Uterus (tissue), 2 donors: ENCODE measurements around the gene CCND1.

Experiments used
- CTCF ChIP-seq, 4 experiments: fragments of 200-600 bp in 2 of 4; fragments of 450-650 bp in 2 of 4; sonication (generic) in 2 of 4; IDR thresholded peaks; one replicate each; pipeline ENCODE4 v1.5.1; 2016 to 2019; ENCODE audit warnings: antibody characterized with exemption in 4 of 4, mild to moderate bottlenecking in 2 of 4, moderate library complexity in 1 of 4
- POLR2A ChIP-seq, 2 donors: fragments of 450-650 bp; IDR thresholded peaks; one replicate each; pipeline ENCODE4 v1.6.1; 2016; ENCODE audit warnings: antibody characterized with exemption in 2 of 2, mild to moderate bottlenecking in 1 of 2, moderate library complexity in 1 of 2

DNA sequence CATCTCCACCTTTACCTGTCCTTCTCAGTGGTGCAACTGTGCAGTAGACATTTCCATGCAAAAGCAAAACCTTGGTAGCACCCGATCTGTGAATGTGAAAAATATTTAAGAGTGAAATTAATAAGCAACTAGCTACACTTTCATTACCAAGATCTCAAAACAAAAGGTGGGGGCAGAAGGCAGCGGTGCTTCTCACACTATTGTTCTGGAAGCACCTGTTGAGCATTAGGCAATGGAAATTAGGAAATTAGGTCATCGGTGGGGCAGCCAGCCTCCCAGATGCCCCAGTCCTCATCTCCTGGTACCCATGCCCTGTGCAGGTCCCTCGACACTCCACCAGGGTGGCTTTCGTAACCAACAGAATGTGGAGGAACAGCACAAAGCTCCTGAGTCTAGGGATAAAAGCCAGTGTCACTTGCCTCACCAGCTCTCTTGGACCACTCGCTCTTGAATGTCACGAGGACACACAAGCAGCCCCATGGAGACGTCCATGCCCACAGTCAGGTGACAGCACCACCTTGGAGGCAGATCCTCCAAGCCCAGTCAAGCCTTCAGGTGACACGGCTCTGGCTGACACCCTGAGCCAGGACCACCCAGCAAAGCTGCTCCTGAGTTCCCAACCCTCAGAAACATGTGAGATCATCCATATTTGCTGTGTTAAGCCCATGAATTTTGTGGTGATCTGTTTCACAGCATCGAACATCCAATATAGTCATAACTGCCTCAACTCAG, 30.9 kb downstream of the CCND1 start:
- no peak for TF ChIP-seq CTCF (IDR thresholded peaks at IDR 0.05)
- TF ChIP-seq POLR2A (IDR thresholded peaks at IDR 0.05): no peak
